Measurements from ENCODE around the gene FGD6.
"Not testable (repeated sequence)": the region's sequence is repeated elsewhere in the genome, so short reads cannot be mapped to it uniquely, and the experiment has no call there.

Gene FGD6

GRCh38 chr12:95235621-95236020 lies 18.4 kb upstream of the FGD6 start:
- DNase-seq (ENCODE audit: low read depth in 1 of 2, low spot score in 1 of 2): not testable (repeated sequence)

GRCh38 chr12:95234187-95234586 lies 16.9 kb upstream of the FGD6 start:
- not testable (repeated sequence) for DNase-seq (ENCODE audit: low read depth in 1 of 2, low spot score in 1 of 2)

GRCh38 chr12:95231190-95231589 lies 13.9 kb upstream of the FGD6 start:
- DNase-seq (ENCODE audit: low read depth in 1 of 2, low spot score in 1 of 2): no peak

GRCh38 chr12:95230313-95230712 lies 13.0 kb upstream of the FGD6 start:
- no peak for DNase-seq (ENCODE audit: low read depth in 1 of 2, low spot score in 1 of 2)

GRCh38 chr12:95229636-95230035 lies 12.4 kb upstream of the FGD6 start:
- DNase-seq (ENCODE audit: low read depth in 1 of 2, low spot score in 1 of 2): no peak

GRCh38 chr12:95228617-95229016 lies 11.3 kb upstream of the FGD6 start:
- no peak for DNase-seq (ENCODE audit: low read depth in 1 of 2, low spot score in 1 of 2)

GRCh38 chr12:95227818-95228356 lies 10.6 kb upstream of the FGD6 start:
- DNase-seq (ENCODE audit: low read depth in 1 of 2, low spot score in 1 of 2): no peak

- no peak for DNase-seq (ENCODE audit: low read depth in 1 of 2, low spot score in 1 of 2)
These were observed 8.5 kb upstream of the FGD6 start for GRCh38 chr12:95225645-95226212.

GRCh38 chr12:95224202-95225170 lies 7.2 kb upstream of the FGD6 start:
- peak in 1 of 2 donors; percentile 7 for DNase-seq (ENCODE audit: low read depth in 1 of 2, low spot score in 1 of 2)

GRCh38 chr12:95220726-95221125 lies 3.5 kb upstream of the FGD6 start:
- DNase-seq (ENCODE audit: low read depth in 1 of 2, low spot score in 1 of 2): no peak

- no peak for DNase-seq (ENCODE audit: low read depth in 1 of 2, low spot score in 1 of 2)
These were observed 2.9 kb upstream of the FGD6 start for GRCh38 chr12:95220190-95220589.

GRCh38 chr12:95218150-95219133 lies 1.2 kb upstream of the FGD6 start:
- peak; percentile 25 to 27 for DNase-seq (ENCODE audit: low read depth in 1 of 2, low spot score in 1 of 2)

GRCh38 chr12:95216711-95217376 lies 423 bp downstream of the FGD6 start:
- DNase-seq (ENCODE audit: low read depth in 1 of 2, low spot score in 1 of 2): no peak

- DNase-seq (ENCODE audit: low read depth in 1 of 2, low spot score in 1 of 2): no peak
These were observed 1.3 kb downstream of the FGD6 start for GRCh38 chr12:95215949-95216348.

- DNase-seq (ENCODE audit: low read depth in 1 of 2, low spot score in 1 of 2): no peak
These were observed 2.8 kb downstream of the FGD6 start for GRCh38 chr12:95214466-95214865.

- DNase-seq (ENCODE audit: low read depth in 1 of 2, low spot score in 1 of 2): no peak
These were observed 3.3 kb downstream of the FGD6 start for GRCh38 chr12:95213928-95214327.

GRCh38 chr12:95213119-95213518 lies 4.1 kb downstream of the FGD6 start:
- DNase-seq (ENCODE audit: low read depth in 1 of 2, low spot score in 1 of 2): no peak

GRCh38 chr12:95212586-95212985 lies 4.7 kb downstream of the FGD6 start:
- no peak for DNase-seq (ENCODE audit: low read depth in 1 of 2, low spot score in 1 of 2)

GRCh38 chr12:95208678-95209077 lies 8.6 kb downstream of the FGD6 start:
- no peak for DNase-seq (ENCODE audit: low read depth in 1 of 2, low spot score in 1 of 2)

- no peak for DNase-seq (ENCODE audit: low read depth in 1 of 2, low spot score in 1 of 2)
These were observed 9.9 kb downstream of the FGD6 start for GRCh38 chr12:95207407-95207806.
